ENCODE data around the gene TFRC.

GRCh38 chr3:196063049-196063448 is 18.8 kb downstream of the TFRC start:
- TF ChIP-seq POLR2A (IDR thresholded peaks at IDR 0.05), result no peak
- TF ChIP-seq, protein P1, sequence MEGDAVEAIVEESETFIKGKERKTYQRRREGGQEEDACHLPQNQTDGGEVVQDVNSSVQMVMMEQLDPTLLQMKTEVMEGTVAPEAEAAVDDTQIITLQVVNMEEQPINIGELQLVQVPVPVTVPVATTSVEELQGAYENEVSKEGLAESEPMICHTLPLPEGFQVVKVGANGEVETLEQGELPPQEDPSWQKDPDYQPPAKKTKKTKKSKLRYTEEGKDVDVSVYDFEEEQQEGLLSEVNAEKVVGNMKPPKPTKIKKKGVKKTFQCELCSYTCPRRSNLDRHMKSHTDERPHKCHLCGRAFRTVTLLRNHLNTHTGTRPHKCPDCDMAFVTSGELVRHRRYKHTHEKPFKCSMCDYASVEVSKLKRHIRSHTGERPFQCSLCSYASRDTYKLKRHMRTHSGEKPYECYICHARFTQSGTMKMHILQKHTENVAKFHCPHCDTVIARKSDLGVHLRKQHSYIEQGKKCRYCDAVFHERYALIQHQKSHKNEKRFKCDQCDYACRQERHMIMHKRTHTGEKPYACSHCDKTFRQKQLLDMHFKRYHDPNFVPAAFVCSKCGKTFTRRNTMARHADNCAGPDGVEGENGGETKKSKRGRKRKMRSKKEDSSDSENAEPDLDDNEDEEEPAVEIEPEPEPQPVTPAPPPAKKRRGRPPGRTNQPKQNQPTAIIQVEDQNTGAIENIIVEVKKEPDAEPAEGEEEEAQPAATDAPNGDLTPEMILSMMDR (IDR thresholded peaks at IDR 0.05), result no peak
